Endothelial cell (in vitro differentiated cells): ENCODE measurements around the gene GALNT7. TPM values are rescaled to one million over a fixed set of nuclear protein-coding genes. Genes with fewer than 3 reads are reported as not detected.

Experiments
- DNase-seq: peaks from one replicate; pipeline ENCODE4 v3.0.0; 2021; ENCODE audit warnings: low spot score
- H3K27ac Mint-ChIP-seq: one replicate; pipeline ENCODE4 v1.8.0; 2021; ENCODE audit warnings: mixed read lengths, inconsistent platforms; ENCODE audit not compliant: unreplicated experiment
- H3K27me3 Mint-ChIP-seq: one replicate; pipeline ENCODE4 v1.8.0; 2021; ENCODE audit warnings: mild to moderate bottlenecking, moderate library complexity, mixed read lengths, inconsistent platforms; ENCODE audit not compliant: unreplicated experiment
- H3K36me3 Mint-ChIP-seq: one replicate; pipeline ENCODE4 v1.8.0; 2021; ENCODE audit warnings: mild to moderate bottlenecking, low read depth, mixed read lengths, inconsistent platforms; ENCODE audit not compliant: unreplicated experiment
- H3K4me1 Mint-ChIP-seq: one replicate; pipeline ENCODE4 v1.8.0; 2021; ENCODE audit warnings: mild to moderate bottlenecking, mixed read lengths, inconsistent platforms; ENCODE audit not compliant: unreplicated experiment
- H3K4me3 Mint-ChIP-seq: one replicate; pipeline ENCODE4 v1.8.0; 2021; ENCODE audit warnings: mild to moderate bottlenecking, mixed read lengths, inconsistent platforms; ENCODE audit not compliant: unreplicated experiment
- H3K9me3 Mint-ChIP-seq: one replicate; pipeline ENCODE4 v1.8.0; 2021; ENCODE audit warnings: mixed read lengths, inconsistent platforms; ENCODE audit not compliant: unreplicated experiment
- total RNA-seq: library from RNA; stranded (reverse); fragmentation: NEBNext Ultra II Directional; extraction: Animal tissue kit (Norgen Biotek cat#: 25700); gene quantifications from one replicate; pipeline ENCODE4 v1.2.1, GENCODE V29; 2021; ENCODE audit not compliant: unreplicated experiment
- TF ChIP-seq, protein P1 (sequence below): fragments of 200-600 bp; sonication (generic); IDR thresholded peaks from one replicate; pipeline ENCODE4 v1.5.0; 2021; ENCODE audit warnings: antibody characterized with exemption; ENCODE audit not compliant: unreplicated experiment

GALNT7 gene
- total RNA-seq, 1 donor from 2014 or later, result 80.9 TPM

DNA sequence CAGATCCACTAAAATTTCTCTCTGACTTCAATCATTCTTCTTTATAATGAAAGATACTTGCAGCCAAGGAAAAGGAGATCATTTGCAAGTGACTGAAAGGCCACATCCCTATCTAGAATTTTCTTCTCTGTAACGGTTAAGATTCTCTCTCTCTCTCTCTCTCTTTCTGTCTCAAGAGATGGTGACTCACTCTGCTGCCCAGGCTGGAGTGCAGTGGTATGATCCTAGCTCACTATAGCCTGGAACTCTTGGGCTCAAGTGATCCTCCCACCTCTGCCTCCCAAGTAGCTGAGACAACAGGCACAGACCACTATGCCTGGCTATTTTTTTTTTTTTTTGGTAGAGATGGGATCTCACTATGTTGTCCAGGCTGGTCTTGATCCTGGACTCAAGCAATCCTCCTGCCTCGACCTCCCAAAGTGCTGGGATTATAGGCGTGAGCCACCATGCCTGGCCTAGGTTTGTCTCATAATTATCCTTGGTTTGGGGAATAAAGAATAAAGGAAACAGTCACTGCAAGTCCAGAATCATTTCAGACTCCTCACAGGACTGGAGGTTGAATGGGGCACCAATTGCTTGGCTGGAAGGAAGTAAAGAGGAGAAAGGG, 33.3 kb upstream of the GALNT7 start:
- DNase-seq, result no peak
- no peaks in the 10 kb centered on the region for H3K4me1 Mint-ChIP-seq
- H3K36me3 Mint-ChIP-seq, result no peaks in the 10 kb centered on the region
- TF ChIP-seq, protein P1, sequence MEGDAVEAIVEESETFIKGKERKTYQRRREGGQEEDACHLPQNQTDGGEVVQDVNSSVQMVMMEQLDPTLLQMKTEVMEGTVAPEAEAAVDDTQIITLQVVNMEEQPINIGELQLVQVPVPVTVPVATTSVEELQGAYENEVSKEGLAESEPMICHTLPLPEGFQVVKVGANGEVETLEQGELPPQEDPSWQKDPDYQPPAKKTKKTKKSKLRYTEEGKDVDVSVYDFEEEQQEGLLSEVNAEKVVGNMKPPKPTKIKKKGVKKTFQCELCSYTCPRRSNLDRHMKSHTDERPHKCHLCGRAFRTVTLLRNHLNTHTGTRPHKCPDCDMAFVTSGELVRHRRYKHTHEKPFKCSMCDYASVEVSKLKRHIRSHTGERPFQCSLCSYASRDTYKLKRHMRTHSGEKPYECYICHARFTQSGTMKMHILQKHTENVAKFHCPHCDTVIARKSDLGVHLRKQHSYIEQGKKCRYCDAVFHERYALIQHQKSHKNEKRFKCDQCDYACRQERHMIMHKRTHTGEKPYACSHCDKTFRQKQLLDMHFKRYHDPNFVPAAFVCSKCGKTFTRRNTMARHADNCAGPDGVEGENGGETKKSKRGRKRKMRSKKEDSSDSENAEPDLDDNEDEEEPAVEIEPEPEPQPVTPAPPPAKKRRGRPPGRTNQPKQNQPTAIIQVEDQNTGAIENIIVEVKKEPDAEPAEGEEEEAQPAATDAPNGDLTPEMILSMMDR, result no peak
- no peak overlapping the region for H3K27ac Mint-ChIP-seq
- H3K9me3 Mint-ChIP-seq, result no peaks in the 10 kb centered on the region
- H3K27me3 Mint-ChIP-seq, result no peaks in the 10 kb centered on the region
- no peak overlapping the region for H3K4me3 Mint-ChIP-seq

DNA sequence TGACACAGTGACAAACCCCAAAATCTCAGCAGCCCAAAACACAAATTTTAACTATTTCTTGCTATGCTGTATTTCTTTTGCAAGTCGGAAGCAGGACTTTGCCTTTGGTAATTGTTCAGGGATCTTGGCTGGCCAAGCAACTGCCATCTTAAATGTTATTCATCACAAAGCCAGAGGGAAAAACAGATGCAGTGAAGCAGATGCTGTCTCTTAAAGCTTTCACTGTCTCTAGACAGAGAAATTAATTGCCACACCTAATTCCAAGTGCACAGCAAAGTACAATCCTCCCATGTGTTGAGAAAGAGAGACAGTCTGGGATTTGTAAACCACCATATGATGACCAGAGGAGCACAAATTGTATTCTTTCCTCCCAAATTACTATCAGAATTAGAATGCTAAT, 30.0 kb upstream of the GALNT7 start:
- DNase-seq, result no peak
- TF ChIP-seq, protein P1, result no peak
- Mint-ChIP-seq H3K4me3 (no peak overlapping the region), H3K4me1 (no peaks in the 10 kb centered on the region), H3K27me3 (no peaks in the 10 kb centered on the region), H3K27ac (no peak overlapping the region), H3K36me3 (no peaks in the 10 kb centered on the region), H3K9me3 (no peaks in the 10 kb centered on the region)

DNA sequence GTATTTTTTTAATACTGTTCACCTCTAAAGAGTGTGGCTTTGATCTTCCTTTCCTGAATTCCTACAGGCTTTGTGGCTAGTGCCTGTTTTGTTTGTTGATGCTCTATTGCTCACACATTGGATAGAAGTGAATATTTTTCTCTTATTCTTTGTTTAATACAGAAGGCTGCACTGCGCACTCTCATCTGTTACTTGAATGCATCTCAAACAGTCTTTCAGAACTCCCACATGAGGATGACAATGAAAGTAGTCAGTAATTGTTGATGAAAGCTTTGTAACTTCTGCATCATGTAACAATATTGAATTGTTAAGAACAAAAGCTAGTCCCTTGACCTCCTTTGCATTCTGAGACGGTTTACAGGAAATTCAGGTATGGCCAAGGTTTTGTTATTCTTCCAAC, 29.1 kb upstream of the GALNT7 start:
- no peaks in the 10 kb centered on the region for H3K27me3 Mint-ChIP-seq
- DNase-seq, result no peak
- H3K9me3 Mint-ChIP-seq, result no peaks in the 10 kb centered on the region
- H3K36me3 Mint-ChIP-seq, result no peaks in the 10 kb centered on the region
- H3K4me1 Mint-ChIP-seq, result no peaks in the 10 kb centered on the region
- no peak overlapping the region for H3K27ac Mint-ChIP-seq
- TF ChIP-seq, protein P1, result no peak
- H3K4me3 Mint-ChIP-seq, result no peak overlapping the region

DNA sequence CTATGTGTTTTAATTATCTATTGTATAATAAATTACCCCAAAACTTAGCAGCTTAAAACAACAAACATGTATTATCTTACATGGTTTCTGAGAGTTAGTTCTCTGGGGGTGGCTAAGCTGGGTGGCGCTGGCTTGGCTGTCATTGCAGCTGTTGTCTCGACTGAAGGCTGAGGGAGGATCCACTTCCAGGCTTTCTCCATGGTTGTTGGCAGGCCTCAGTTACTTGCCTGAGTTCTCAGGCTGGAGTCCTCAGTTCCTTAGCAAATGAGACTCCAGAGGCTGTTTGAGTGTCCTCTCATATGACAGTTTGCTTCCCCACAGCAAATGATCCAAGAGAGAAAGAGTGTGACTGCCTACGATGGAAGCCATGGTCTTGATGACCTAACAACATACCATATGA, 23.5 kb upstream of the GALNT7 start:
- no peaks in the 10 kb centered on the region for H3K36me3 Mint-ChIP-seq
- no peak overlapping the region for H3K4me3 Mint-ChIP-seq
- no peaks in the 10 kb centered on the region for H3K9me3 Mint-ChIP-seq
- peaks cover 7% of the 10 kb centered on the region for H3K4me1 Mint-ChIP-seq
- peaks cover 2% of the 10 kb centered on the region for H3K27me3 Mint-ChIP-seq
- DNase-seq, result no peak
- TF ChIP-seq, protein P1, result no peak
- no peak overlapping the region for H3K27ac Mint-ChIP-seq

DNA sequence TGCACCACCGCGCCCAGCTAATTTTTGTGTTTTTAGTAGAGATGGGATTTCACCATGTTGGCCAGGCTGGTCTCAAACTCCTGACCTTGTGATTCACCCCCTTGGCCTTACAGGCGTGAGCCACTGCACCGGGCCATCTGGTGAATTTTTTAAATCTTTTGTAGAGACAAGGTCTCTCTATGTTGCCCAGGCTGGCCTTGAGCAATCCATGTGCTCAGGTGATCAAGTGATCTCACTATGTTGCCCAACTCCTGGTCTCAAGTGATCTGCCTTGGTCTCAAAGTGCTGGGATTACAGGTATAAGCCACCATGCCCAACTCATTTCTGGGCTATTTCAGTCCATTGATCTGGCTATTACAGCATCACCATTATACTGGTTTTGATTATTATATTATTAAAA, 22.2 kb upstream of the GALNT7 start:
- no peaks in the 10 kb centered on the region for H3K36me3 Mint-ChIP-seq
- no peak overlapping the region for H3K27ac Mint-ChIP-seq
- no peak for DNase-seq
- H3K27me3 Mint-ChIP-seq, result peaks cover 2% of the 10 kb centered on the region
- TF ChIP-seq, protein P1, result no peak
- peaks cover 7% of the 10 kb centered on the region for H3K4me1 Mint-ChIP-seq
- no peaks in the 10 kb centered on the region for H3K9me3 Mint-ChIP-seq
- H3K4me3 Mint-ChIP-seq, result no peak overlapping the region
